Stomach (tissue), 4 donors: ENCODE data around the gene WTAP.

ENCODE experiments used
- EP300 ChIP-seq: sonication (generic); formaldehyde crosslinking; IDR thresholded peaks from one replicate; pipeline ENCODE4 v1.6.1; 2017; ENCODE audit warnings: antibody characterized with exemption
- POLR2A ChIP-seq, 4 donors: fragments of 450-650 bp; IDR thresholded peaks; one replicate each; pipeline ENCODE4 v1.6.1; 2016; ENCODE audit warnings: antibody characterized with exemption in 4 of 4, control low read depth in 2 of 4, mild to moderate bottlenecking in 1 of 4, moderate library complexity in 1 of 4
- POLR2AphosphoS5 ChIP-seq, 3 donors: sonication (generic); formaldehyde crosslinking; IDR thresholded peaks; one replicate each; pipeline ENCODE4 v1.6.1; 2016; ENCODE audit warnings: antibody characterized with exemption in 3 of 3
- TF ChIP-seq, protein P1 (sequence below), 7 experiments: fragments of 450-650 bp in 4 of 7; fragments of 200-600 bp in 3 of 7; sonication (generic) in 3 of 7; IDR thresholded peaks; one replicate each; pipeline ENCODE4 v1.5.1; 2016 to 2019; ENCODE audit warnings: antibody characterized with exemption in 7 of 7, control low read depth in 2 of 7, mild to moderate bottlenecking in 1 of 7

DNA sequence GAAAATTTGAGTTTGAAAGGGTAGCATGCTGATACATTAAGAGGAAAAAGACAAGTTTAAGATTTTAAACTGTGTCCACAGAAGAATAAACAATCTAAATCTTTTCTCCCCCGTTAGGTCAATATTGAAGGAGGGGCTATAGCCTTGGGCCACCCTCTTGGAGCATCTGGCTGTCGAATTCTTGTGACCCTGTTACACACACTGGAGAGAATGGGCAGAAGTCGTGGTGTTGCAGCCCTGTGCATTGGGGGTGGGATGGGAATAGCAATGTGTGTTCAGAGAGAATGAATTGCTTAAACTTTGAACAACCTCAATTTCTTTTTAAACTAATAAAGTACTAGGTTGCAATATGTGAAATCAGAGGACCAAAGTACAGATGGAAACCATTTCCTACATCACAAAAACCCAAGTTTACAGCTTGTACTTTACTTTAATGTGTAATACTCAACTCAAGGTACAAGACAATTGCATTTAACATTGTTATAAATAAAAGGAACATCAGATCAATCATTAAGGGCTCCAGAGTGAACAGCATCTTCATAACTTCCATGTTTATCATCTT lies 51.3 kb downstream of the WTAP start:
- TF ChIP-seq POLR2A (IDR thresholded peaks at IDR 0.05): no peak
- TF ChIP-seq, protein P1, sequence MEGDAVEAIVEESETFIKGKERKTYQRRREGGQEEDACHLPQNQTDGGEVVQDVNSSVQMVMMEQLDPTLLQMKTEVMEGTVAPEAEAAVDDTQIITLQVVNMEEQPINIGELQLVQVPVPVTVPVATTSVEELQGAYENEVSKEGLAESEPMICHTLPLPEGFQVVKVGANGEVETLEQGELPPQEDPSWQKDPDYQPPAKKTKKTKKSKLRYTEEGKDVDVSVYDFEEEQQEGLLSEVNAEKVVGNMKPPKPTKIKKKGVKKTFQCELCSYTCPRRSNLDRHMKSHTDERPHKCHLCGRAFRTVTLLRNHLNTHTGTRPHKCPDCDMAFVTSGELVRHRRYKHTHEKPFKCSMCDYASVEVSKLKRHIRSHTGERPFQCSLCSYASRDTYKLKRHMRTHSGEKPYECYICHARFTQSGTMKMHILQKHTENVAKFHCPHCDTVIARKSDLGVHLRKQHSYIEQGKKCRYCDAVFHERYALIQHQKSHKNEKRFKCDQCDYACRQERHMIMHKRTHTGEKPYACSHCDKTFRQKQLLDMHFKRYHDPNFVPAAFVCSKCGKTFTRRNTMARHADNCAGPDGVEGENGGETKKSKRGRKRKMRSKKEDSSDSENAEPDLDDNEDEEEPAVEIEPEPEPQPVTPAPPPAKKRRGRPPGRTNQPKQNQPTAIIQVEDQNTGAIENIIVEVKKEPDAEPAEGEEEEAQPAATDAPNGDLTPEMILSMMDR (IDR thresholded peaks at IDR 0.05): no peak
- no peak for TF ChIP-seq EP300
- TF ChIP-seq POLR2AphosphoS5 (IDR thresholded peaks at IDR 0.05): no peak
